K562 (cell line): ENCODE data around the gene BATF. TPM values are rescaled to one million over a fixed set of nuclear protein-coding genes. Genes with fewer than 3 reads are reported as not detected.

Source experiments
- ATAC-seq: fragments of 200-7000 bp; cut with Tn5 transposase; 3 replicates; pipeline ENCODE4 v1.9.1; 2020; ENCODE audit warnings: moderate library complexity
- BruUV-seq: library from RNA; stranded (reverse); fragments of 400-500 nt; replicated peaks from 2 replicates; lab custom pipeline; 2021; lab: Mats Ljungman, UMichigan
- CTCF ChIA-PET: fragments of 300-600 bp; formaldehyde crosslinking; extraction: SDS; loops from one replicate; lab custom pipeline; 2021; ENCODE audit warnings: low intra/inter-chr PET ratio; lab: Yijun Ruan, JAX
- POLR2A ChIA-PET: fragments of 300-600, 350-650 bp; sonication (Branson Sonifier 250); formaldehyde crosslinking; extraction: SDS; loops from one replicate; lab custom pipeline; 2021; ENCODE audit warnings: antibody characterized with exemption, inconsistent platforms; lab: Yijun Ruan, JAX
- DNase-seq, 4 experiments: peaks; one replicate each; pipeline versions ENCODE4 v3.0.0 to v3.0.0-alpha.2; 2011 to 2018; ENCODE audit warnings: low spot score in 3 of 4, mixed read lengths in 3 of 4; ENCODE audit errors: extremely low read depth in 1 of 4
- FAIRE-seq: peaks from 2 replicates; lab custom pipeline; 2011; peaks lifted over from hg19 to GRCh38; lab: Jason Lieb, UNC
- H2AFZ ChIP-seq: 2 replicates; pipeline ENCODE4 v1.6.0; 2011; ENCODE audit warnings: low read depth, low read length, control low read depth, inconsistent platforms
- H3K27ac ChIP-seq: fragments of 200-600 bp; 3 replicates; pipeline ENCODE4 v1.8.0; 2011; ENCODE audit warnings: low read depth, mild to moderate bottlenecking, control low read depth, inconsistent platforms, low read length, moderate library complexity, mixed read lengths; ENCODE audit errors: extremely low read depth
- H3K27me3 ChIP-seq, 2 experiments: fragments of 300-600 bp in 1 of 2; 2 replicates in 1 of 2; 3 replicates in 1 of 2; pipeline versions ENCODE4 v1.6.0 to v1.8.0; 2011; ENCODE audit warnings: inconsistent platforms in 2 of 2, low read length in 2 of 2, mild to moderate bottlenecking in 1 of 2, mixed read lengths in 1 of 2, moderate library complexity in 1 of 2; ENCODE audit not compliant: control insufficient read depth in 2 of 2, insufficient read depth in 2 of 2
- H3K36me3 ChIP-seq: fragments of 300-600 bp; 3 replicates; pipeline ENCODE4 v1.8.0; 2011; ENCODE audit warnings: mild to moderate bottlenecking, low read length, inconsistent platforms; ENCODE audit not compliant: control insufficient read depth, insufficient read depth
- H3K4me1 ChIP-seq, 2 experiments: fragments of 200-600 bp in 1 of 2; replicated peaks in 1 of 2; 2 replicates in 1 of 2; 3 replicates in 1 of 2; pipeline versions ENCODE4 v1.5.1 to v1.8.0; 2011; ENCODE audit warnings: inconsistent platforms in 2 of 2, low read length in 2 of 2, mild to moderate bottlenecking in 1 of 2, mixed read lengths in 1 of 2, moderate library complexity in 1 of 2; ENCODE audit not compliant: control insufficient read depth in 2 of 2, insufficient read depth in 2 of 2
- H3K4me2 ChIP-seq: 2 replicates; pipeline ENCODE4 v1.6.1; 2011; ENCODE audit warnings: low read length, control low read depth, inconsistent platforms, mixed read lengths; ENCODE audit not compliant: insufficient read depth
- H3K4me3 ChIP-seq: fragments of 200-600 bp; sonication (generic), shearing (Covaris generic); 2 replicates; pipeline ENCODE4 v1.5.1; 2016; ENCODE audit warnings: control low read depth, inconsistent platforms
- H3K79me2 ChIP-seq: fragments of 200-600 bp; 3 replicates; pipeline ENCODE4 v1.8.0; 2011; ENCODE audit warnings: low read length, inconsistent platforms; ENCODE audit not compliant: control insufficient read depth, insufficient read depth
- H3K9ac ChIP-seq, 2 experiments: 2 replicates each; pipeline versions ENCODE4 v1.6.0 to v1.6.1; 2011; ENCODE audit warnings: low read depth in 2 of 2, low read length in 2 of 2, control low read depth in 1 of 2, inconsistent platforms in 1 of 2, mild to moderate bottlenecking in 1 of 2, mixed read lengths in 1 of 2; ENCODE audit not compliant: insufficient read depth in 1 of 2
- H3K9me1 ChIP-seq: one replicate; pipeline ENCODE4 v1.6.0; 2011; ENCODE audit warnings: inconsistent platforms, mild to moderate bottlenecking, low read length, moderate library complexity; ENCODE audit not compliant: control insufficient read depth, insufficient read depth
- H3K9me3 ChIP-seq: replicated peaks from 2 replicates; pipeline ENCODE4 v1.5.1; 2011; ENCODE audit warnings: low read depth, low read length, inconsistent platforms; ENCODE audit not compliant: control insufficient read depth, insufficient read depth
- H4K20me1 ChIP-seq: replicated peaks from 2 replicates; pipeline ENCODE4 v1.6.1; 2011; ENCODE audit warnings: low read length, inconsistent platforms, mixed read lengths; ENCODE audit not compliant: control insufficient read depth, insufficient read depth
- KAT2B ChIP-seq: IDR thresholded peaks from one replicate; pipeline ENCODE4 v1.6.1; 2012; ENCODE audit warnings: low read depth, mild to moderate bottlenecking, control low read depth, inconsistent platforms, low read length, moderate library complexity
- SRSF1 ChIP-seq: fragments of 200-400 bp; formaldehyde crosslinking; IDR thresholded peaks from 2 replicates; pipeline ENCODE4 v1.6.1; 2017; ENCODE audit warnings: mild to moderate bottlenecking, low read depth, low read length, moderate library complexity
- THRAP3 ChIP-seq: fragments of 450-650 bp; IDR thresholded peaks from 2 replicates; pipeline ENCODE4 v1.6.1; 2016; ENCODE audit warnings: mild to moderate bottlenecking, inconsistent platforms, borderline replicate concordance
- USF1 ChIP-seq: sonication (generic); formaldehyde crosslinking; IDR thresholded peaks from 2 replicates; pipeline ENCODE4 v1.9.0; 2022; ENCODE audit warnings: mild to moderate bottlenecking, missing genetic modification reagents
- ZBTB9 ChIP-seq: fragments of 450-650 bp; formaldehyde crosslinking; IDR thresholded peaks from 2 replicates; pipeline ENCODE4 v1.4.0; 2020; ENCODE audit warnings: mild to moderate bottlenecking, moderate library complexity
- ZNF175 ChIP-seq: fragments of 200-800 bp; sonication (Bioruptor generic); IDR thresholded peaks from 2 replicates; pipeline ENCODE4 v1.6.1; 2016; ENCODE audit warnings: low read depth, mild to moderate bottlenecking, missing genetic modification characterization, missing compliant biosample characterization
- ZNF584 ChIP-seq: fragments of 200-800 bp; sonication (Bioruptor generic); IDR thresholded peaks from 2 replicates; pipeline ENCODE4 v1.6.1; 2016; ENCODE audit warnings: low read depth, mild to moderate bottlenecking, missing genetic modification characterization, missing compliant biosample characterization
- ZNF589 ChIP-seq: fragments of 200-800 bp; sonication (Bioruptor generic); IDR thresholded peaks from 2 replicates; pipeline ENCODE4 v1.6.1; 2016; ENCODE audit warnings: low read depth, missing genetic modification characterization, missing compliant biosample characterization
- WGBS: fragments of 100-300 bp; shearing (Covaris generic); methylation state at CpG from one replicate; pipeline ENCODE4 v1.1.6; 2016; ENCODE audit warnings: low coverage, mixed read lengths; ENCODE audit not compliant: insufficient coverage; ENCODE audit errors: missing lambda C conversion rate; 5-methylcytosine and 5-hydroxymethylcytosine counted together
- in situ Hi-C: fragments of 300-500 bp; cut with MboI; formaldehyde crosslinking; loops from 4 replicates; pipeline ENCODE4 v1.15.0; 2018; ENCODE audit warnings: inconsistent platforms, mixed read lengths
- intact Hi-C: fragments of 100-400 bp; cut with micrococcal nuclease; formaldehyde crosslinking; loops from 2 replicates; pipeline ENCODE4 v1.14.2; 2022
- polyA plus RNA-seq, 8 experiments: library from polyadenylated mRNA; depleted of rRNA in 4 of 8; stranded (reverse) in 5 of 8; unstranded in 3 of 8; fragments of >200 nt; fragmentation: Nextera tagmentation in 2 of 8; fragmentation: Illumina TruSeq in 1 of 8; extraction: Ambion mirVana in 2 of 8; extraction: Trizol in 1 of 8; gene quantifications; 2 replicates each; pipeline versions ENCODE4 v1.2.1 to v1.2.3, GENCODE V29; 2011 to 2014; ENCODE audit warnings: inconsistent platforms in 1 of 8, missing spikeins in 1 of 8
- total RNA-seq, 7 experiments: library from RNA; depleted of rRNA in 6 of 7; stranded (reverse); fragments of >200 nt in 6 of 7; fragmentation: Illumina TruSeq in 2 of 7; extraction: Trizol in 2 of 7; gene quantifications; 2 replicates each; pipeline versions ENCODE4 v1.2.1 to v1.2.3, GENCODE V29; 2011 to 2021; ENCODE audit warnings: low replicate concordance in 1 of 7
- TF ChIP-seq, protein P1 (sequence below): fragments of 200-800 bp; sonication (Bioruptor generic); IDR thresholded peaks from 2 replicates; pipeline ENCODE4 v1.6.1; 2017; ENCODE audit warnings: missing genetic modification characterization, missing compliant biosample characterization
- TF ChIP-seq, protein P2 (sequence below), 2 experiments: fragments of 200-800 bp in 1 of 2; sonication (Bioruptor generic) in 1 of 2; sonication (generic) in 1 of 2; formaldehyde crosslinking in 1 of 2; IDR thresholded peaks in 1 of 2; conservative IDR thresholded peaks in 1 of 2; 2 replicates each; pipeline versions ENCODE4 v1.5.0 to v1.6.1; 2016 to 2020; ENCODE audit warnings: missing compliant biosample characterization in 1 of 2, missing genetic modification characterization in 1 of 2, missing genetic modification reagents in 1 of 2

BATF gene
- total and polyA plus RNA-seq, 9 of the 15 experiments (the other 6 are each of a cell fraction or from before 2014, with no cell fraction given), result 0.13 to 2.1 (median 0.55) TPM; not detected in 2

GRCh38 chr14:75523771-75524171, 1.5 kb downstream of the BATF start:
- H3K36me3 ChIP-seq, result no peaks in the 10 kb centered on the region
- ChIA-PET POLR2A (interaction anchor here (0.5 to 1.0 kb wide), 4 partner anchors 11 to 1071 kb away, joined by 3 read pairs; no protein-coding TSS in a partner anchor), CTCF (no interaction called here)
- DNase-seq (no peak), ATAC-seq (no peak), FAIRE-seq (no peak)
- H3K27me3 ChIP-seq, result peaks cover 0 to 26% of the 10 kb centered on the region in 2 experiments; a peak in 3 of 5 replicates
- H3K4me3 ChIP-seq, result no peak overlapping the region
- no peak overlapping the region for H3K9ac ChIP-seq
- no peak overlapping the region for H2AFZ ChIP-seq
- peaks cover 0 to 4% of the 10 kb centered on the region in 2 experiments; a peak in 3 of 5 replicates for H3K4me1 ChIP-seq
- H3K79me2 ChIP-seq, result no peaks in the 10 kb centered on the region
- no peaks in the 10 kb centered on the region for H3K9me1 ChIP-seq
- WGBS, result 0% methylated on average over 2 of the region's 3 CpGs
- in situ Hi-C loops (no loop called here), intact Hi-C loops (no loop called here)
- TF ChIP-seq, protein P1, sequence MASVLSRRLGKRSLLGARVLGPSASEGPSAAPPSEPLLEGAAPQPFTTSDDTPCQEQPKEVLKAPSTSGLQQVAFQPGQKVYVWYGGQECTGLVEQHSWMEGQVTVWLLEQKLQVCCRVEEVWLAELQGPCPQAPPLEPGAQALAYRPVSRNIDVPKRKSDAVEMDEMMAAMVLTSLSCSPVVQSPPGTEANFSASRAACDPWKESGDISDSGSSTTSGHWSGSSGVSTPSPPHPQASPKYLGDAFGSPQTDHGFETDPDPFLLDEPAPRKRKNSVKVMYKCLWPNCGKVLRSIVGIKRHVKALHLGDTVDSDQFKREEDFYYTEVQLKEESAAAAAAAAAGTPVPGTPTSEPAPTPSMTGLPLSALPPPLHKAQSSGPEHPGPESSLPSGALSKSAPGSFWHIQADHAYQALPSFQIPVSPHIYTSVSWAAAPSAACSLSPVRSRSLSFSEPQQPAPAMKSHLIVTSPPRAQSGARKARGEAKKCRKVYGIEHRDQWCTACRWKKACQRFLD (CRISPR knock-in tag), result peak; percentile 63
- no peak for TF ChIP-seq THRAP3
- TF ChIP-seq ZBTB9 (CRISPR knock-in tag), result no peak
- TF ChIP-seq ZNF589 (CRISPR knock-in tag), result peak; percentile 79; the same call in 1 of the 2 replicates
- 0 out of 2 replicates have a peak, but pooled peaks have one; percentile 61 for TF ChIP-seq ZNF584 (CRISPR knock-in tag)
- TF ChIP-seq USF1 (CRISPR knock-in tag), result no peak
- TF ChIP-seq, protein P2, sequence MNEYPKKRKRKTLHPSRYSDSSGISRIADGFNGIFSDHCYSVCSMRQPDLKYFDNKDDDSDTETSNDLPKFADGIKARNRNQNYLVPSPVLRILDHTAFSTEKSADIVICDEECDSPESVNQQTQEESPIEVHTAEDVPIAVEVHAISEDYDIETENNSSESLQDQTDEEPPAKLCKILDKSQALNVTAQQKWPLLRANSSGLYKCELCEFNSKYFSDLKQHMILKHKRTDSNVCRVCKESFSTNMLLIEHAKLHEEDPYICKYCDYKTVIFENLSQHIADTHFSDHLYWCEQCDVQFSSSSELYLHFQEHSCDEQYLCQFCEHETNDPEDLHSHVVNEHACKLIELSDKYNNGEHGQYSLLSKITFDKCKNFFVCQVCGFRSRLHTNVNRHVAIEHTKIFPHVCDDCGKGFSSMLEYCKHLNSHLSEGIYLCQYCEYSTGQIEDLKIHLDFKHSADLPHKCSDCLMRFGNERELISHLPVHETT (CRISPR knock-in tag; conservative IDR thresholded peaks at IDR 0.05 in 1 of 2, IDR thresholded peaks at IDR 0.05 in 1 of 2), result peak in 1 of 2 experiments; percentile 48; a peak in 1 of 4 replicates
- peak; percentile 92 for TF ChIP-seq ZNF175
- TF ChIP-seq KAT2B, result no peak
- TF ChIP-seq SRSF1, result no peak
- H3K27ac ChIP-seq, result no peak overlapping the region
- no peak overlapping the region for H3K4me2 ChIP-seq
- BruUV-seq, result no TSS peak
- peaks cover 2% of the 10 kb centered on the region; the same call in 1 of the 2 replicates for H3K9me3 ChIP-seq
- H4K20me1 ChIP-seq, result no peaks in the 10 kb centered on the region
